Endothelial cell of umbilical vein (primary cell): Measurements from ENCODE around the gene FLT4.

Source experiments
- CTCF ChIP-seq, 2 donors: IDR thresholded peaks; 1 replicate in 1 of 2; 2 replicates in 1 of 2; pipeline ENCODE4 v1.5.1; 2011; ENCODE audit warnings: low read length in 2 of 2, mild to moderate bottlenecking in 2 of 2, moderate library complexity in 2 of 2, control low read depth in 1 of 2, inconsistent platforms in 1 of 2, low read depth in 1 of 2; ENCODE audit not compliant: insufficient read depth in 1 of 2; ENCODE audit errors: extremely low read depth in 1 of 2
- EZH2 ChIP-seq: IDR thresholded peaks from 2 replicates; pipeline ENCODE4 v1.6.1; 2012; ENCODE audit warnings: borderline replicate concordance, low read depth, mild to moderate bottlenecking, moderate library complexity, low read length, inconsistent platforms; ENCODE audit not compliant: severe bottlenecking
- FOS ChIP-seq: IDR thresholded peaks from 2 replicates; pipeline ENCODE4 v1.6.1; 2011; ENCODE audit warnings: mild to moderate bottlenecking, low read length, moderate library complexity, borderline replicate concordance; ENCODE audit not compliant: insufficient read depth
- JUN ChIP-seq: IDR thresholded peaks from 2 replicates; pipeline ENCODE4 v1.6.1; 2011; ENCODE audit warnings: borderline replicate concordance, low read depth; ENCODE audit not compliant: insufficient read length, insufficient read depth
- MAX ChIP-seq: IDR thresholded peaks from 2 replicates; pipeline ENCODE4 v1.6.1; 2011; ENCODE audit not compliant: insufficient read depth, insufficient read length
- MYC ChIP-seq: IDR thresholded peaks from one replicate; pipeline ENCODE4 v1.6.1; 2011; ENCODE audit warnings: mild to moderate bottlenecking, low read depth, low read length
- POLR2A ChIP-seq: IDR thresholded peaks from 2 replicates; pipeline ENCODE4 v1.6.1; 2012; ENCODE audit warnings: low read depth, mild to moderate bottlenecking, control low read depth, low read length
- POLR2AphosphoS5 ChIP-seq: IDR thresholded peaks from 2 replicates; pipeline ENCODE4 v1.6.1; 2012; ENCODE audit warnings: low read depth, mild to moderate bottlenecking, control low read depth, low read length, moderate library complexity; ENCODE audit not compliant: insufficient read depth

GRCh38 chr5:180586870-180587269 lies 62.5 kb downstream of the FLT4 start:
- TF ChIP-seq EZH2 = no peak
- no peak for TF ChIP-seq CTCF (IDR thresholded peaks at IDR 0.05; ENCODE audit: extremely low read depth in 1 of 2, insufficient read depth in 1 of 2, low read depth in 1 of 2, low read length in 2 of 2)
- no peak for TF ChIP-seq POLR2AphosphoS5
- TF ChIP-seq POLR2A = no peak
- no peak for TF ChIP-seq MAX
- TF ChIP-seq JUN = no peak
- TF ChIP-seq MYC = no peak
- no peak for TF ChIP-seq FOS
